Measurements from ENCODE around the gene JCAD. TPM values are rescaled to one million over a fixed set of nuclear protein-coding genes. Genes with fewer than 3 reads are reported as not detected.

The JCAD gene
- total RNA-seq, 2 donors from 2014 or later, result 8.3 to 113 TPM

- no peaks in the 10 kb centered on the region for H3K36me3 ChIP-seq
- no peak for TF ChIP-seq POLR2AphosphoS5 (IDR thresholded peaks at IDR 0.05)
- no peak for TF ChIP-seq POLR2A (IDR thresholded peaks at IDR 0.05)
- TF ChIP-seq, protein P1, sequence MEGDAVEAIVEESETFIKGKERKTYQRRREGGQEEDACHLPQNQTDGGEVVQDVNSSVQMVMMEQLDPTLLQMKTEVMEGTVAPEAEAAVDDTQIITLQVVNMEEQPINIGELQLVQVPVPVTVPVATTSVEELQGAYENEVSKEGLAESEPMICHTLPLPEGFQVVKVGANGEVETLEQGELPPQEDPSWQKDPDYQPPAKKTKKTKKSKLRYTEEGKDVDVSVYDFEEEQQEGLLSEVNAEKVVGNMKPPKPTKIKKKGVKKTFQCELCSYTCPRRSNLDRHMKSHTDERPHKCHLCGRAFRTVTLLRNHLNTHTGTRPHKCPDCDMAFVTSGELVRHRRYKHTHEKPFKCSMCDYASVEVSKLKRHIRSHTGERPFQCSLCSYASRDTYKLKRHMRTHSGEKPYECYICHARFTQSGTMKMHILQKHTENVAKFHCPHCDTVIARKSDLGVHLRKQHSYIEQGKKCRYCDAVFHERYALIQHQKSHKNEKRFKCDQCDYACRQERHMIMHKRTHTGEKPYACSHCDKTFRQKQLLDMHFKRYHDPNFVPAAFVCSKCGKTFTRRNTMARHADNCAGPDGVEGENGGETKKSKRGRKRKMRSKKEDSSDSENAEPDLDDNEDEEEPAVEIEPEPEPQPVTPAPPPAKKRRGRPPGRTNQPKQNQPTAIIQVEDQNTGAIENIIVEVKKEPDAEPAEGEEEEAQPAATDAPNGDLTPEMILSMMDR (IDR thresholded peaks at IDR 0.05), result no peak
- H3K9me3 ChIP-seq, result no peaks in the 10 kb centered on the region
- H3K4me3 ChIP-seq, result no peak overlapping the region
- DNase-seq (ENCODE audit: low spot score), result no peak
- no peak overlapping the region for H3K27ac ChIP-seq
- H3K27me3 ChIP-seq (replicated peaks; ENCODE audit: insufficient read depth), result no peaks in the 10 kb centered on the region
- H3K4me1 ChIP-seq (replicated peaks), result no peaks in the 10 kb centered on the region
- intact Hi-C loops (cut with DNase I), result no loop called here
Observed at GRCh38 chr10:30019468-30019867, 39.9 kb downstream of the JCAD start.

DNA sequence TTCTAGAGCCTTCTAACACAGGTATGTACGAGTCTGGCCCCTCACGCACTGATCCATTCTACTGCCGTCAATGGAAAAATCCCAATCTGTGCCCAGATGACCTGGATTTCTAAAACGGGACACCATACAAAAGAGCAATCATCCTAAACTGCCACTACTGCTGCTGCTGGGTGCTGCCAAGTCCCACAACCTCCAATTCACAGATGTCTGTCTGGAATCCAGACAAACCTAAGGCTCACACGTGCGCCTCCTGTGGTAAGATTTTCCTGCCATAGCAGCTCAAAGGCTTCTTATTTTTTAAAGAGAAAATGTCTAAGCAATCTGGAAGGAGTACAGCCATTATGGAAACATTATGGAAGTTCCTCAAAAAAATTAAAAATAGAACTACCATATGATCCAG lies 40.9 kb downstream of the JCAD start:
- 76% methylated on average over 6 of the region's 6 CpGs for WGBS
- H3K9me3 ChIP-seq, result no peaks in the 10 kb centered on the region
- no peak for DNase-seq (ENCODE audit: low spot score)
- intact Hi-C loops (cut with DNase I), result no loop called here
- H3K27ac ChIP-seq, result no peak overlapping the region
- TF ChIP-seq POLR2A (IDR thresholded peaks at IDR 0.05) (no peak), POLR2AphosphoS5 (IDR thresholded peaks at IDR 0.05) (no peak)
- TF ChIP-seq, protein P1 (IDR thresholded peaks at IDR 0.05), result no peak
- H3K36me3 ChIP-seq, result no peaks in the 10 kb centered on the region
- no peaks in the 10 kb centered on the region for H3K4me1 ChIP-seq (replicated peaks)
- H3K27me3 ChIP-seq (replicated peaks; ENCODE audit: insufficient read depth), result no peaks in the 10 kb centered on the region
- H3K4me3 ChIP-seq, result no peak overlapping the region

GRCh38 chr10:30017966-30018365 lies 41.4 kb downstream of the JCAD start:
- TF ChIP-seq POLR2A (IDR thresholded peaks at IDR 0.05) (no peak), POLR2AphosphoS5 (IDR thresholded peaks at IDR 0.05) (no peak)
- TF ChIP-seq, protein P1 (IDR thresholded peaks at IDR 0.05), result no peak
- Histone ChIP-seq H3K4me1 (replicated peaks) (no peaks in the 10 kb centered on the region), H3K36me3 (no peaks in the 10 kb centered on the region), H3K9me3 (no peaks in the 10 kb centered on the region), H3K27me3 (replicated peaks; ENCODE audit: insufficient read depth) (no peaks in the 10 kb centered on the region), H3K4me3 (no peak overlapping the region), H3K27ac (no peak overlapping the region)
- 74% methylated on average over 6 of the region's 6 CpGs for WGBS
- intact Hi-C loops (cut with DNase I), result no loop called here
- no peak for DNase-seq (ENCODE audit: low spot score)

DNA sequence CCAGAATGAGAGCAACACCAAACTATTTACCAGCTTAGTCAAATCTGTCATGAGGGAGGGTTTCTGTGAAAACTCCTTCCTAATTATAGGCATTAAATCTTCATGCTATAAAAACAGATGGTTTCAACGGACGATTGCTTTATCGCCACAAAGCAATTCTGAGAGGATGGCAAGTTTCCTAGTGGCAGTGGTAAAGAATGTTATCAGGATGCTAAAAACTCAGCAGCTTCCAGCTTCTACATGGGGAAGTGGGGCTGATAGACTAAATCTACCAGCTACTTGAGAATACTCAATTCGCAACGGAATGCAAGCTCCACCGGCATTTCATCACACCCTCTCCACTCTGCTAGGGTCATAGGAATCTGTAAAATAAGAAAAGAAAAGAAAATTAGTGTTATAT lies 41.8 kb downstream of the JCAD start:
- TF ChIP-seq POLR2A (IDR thresholded peaks at IDR 0.05) (no peak), POLR2AphosphoS5 (IDR thresholded peaks at IDR 0.05) (no peak)
- TF ChIP-seq, protein P1 (IDR thresholded peaks at IDR 0.05), result no peak
- H3K27ac ChIP-seq, result no peak overlapping the region
- no peak overlapping the region for H3K4me3 ChIP-seq
- no peaks in the 10 kb centered on the region for H3K4me1 ChIP-seq (replicated peaks)
- H3K27me3 ChIP-seq (replicated peaks; ENCODE audit: insufficient read depth), result no peaks in the 10 kb centered on the region
- intact Hi-C loops (cut with DNase I), result no loop called here
- H3K9me3 ChIP-seq, result no peaks in the 10 kb centered on the region
- no peaks in the 10 kb centered on the region for H3K36me3 ChIP-seq
- DNase-seq (ENCODE audit: low spot score), result no peak
- 70% methylated on average over 6 of the region's 6 CpGs for WGBS

DNA sequence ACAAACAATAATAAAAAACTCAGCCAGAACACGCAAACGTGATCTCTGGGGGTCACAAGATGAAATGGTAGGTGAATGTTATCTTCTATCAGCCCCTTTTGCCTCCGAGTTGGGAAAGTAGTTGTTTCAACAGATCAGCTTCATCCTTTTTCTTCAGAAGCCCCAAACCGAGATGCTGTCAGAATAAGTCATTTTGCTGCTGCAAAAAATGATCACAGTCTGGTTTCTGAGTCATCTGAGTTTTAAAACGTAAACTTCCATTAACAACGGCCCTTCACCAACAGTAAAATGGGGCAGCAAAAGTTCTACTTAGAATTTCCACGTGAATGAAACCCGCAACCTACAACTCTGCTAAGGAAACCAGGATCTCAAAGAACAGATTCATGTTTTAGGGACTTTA lies 44.9 kb downstream of the JCAD start:
- WGBS, result 56% methylated on average over 8 of the region's 8 CpGs
- Histone ChIP-seq H3K36me3 (no peaks in the 10 kb centered on the region), H3K9me3 (no peaks in the 10 kb centered on the region), H3K27me3 (replicated peaks; ENCODE audit: insufficient read depth) (no peaks in the 10 kb centered on the region), H3K4me1 (replicated peaks) (no peaks in the 10 kb centered on the region), H3K4me3 (no peak overlapping the region), H3K27ac (no peak overlapping the region)
- intact Hi-C loops (cut with DNase I), result no loop called here
- no peak for DNase-seq (ENCODE audit: low spot score)
- no peak for TF ChIP-seq POLR2AphosphoS5 (IDR thresholded peaks at IDR 0.05)
- TF ChIP-seq, protein P1 (IDR thresholded peaks at IDR 0.05), result no peak
- no peak for TF ChIP-seq POLR2A (IDR thresholded peaks at IDR 0.05)

Measured in prostate gland (tissue), 2 donors.